Raji (cell line): ENCODE results near the gene TBXAS1.

Experiments
- POLR2A ChIP-seq: IDR thresholded peaks from 2 replicates; pipeline ENCODE4 v1.6.1; 2011; ENCODE audit warnings: low read depth, low read length, control low read depth; ENCODE audit not compliant: insufficient read depth

TBXAS1 gene

GRCh38 chr7:139893999-139894398, 64.9 kb downstream of the TBXAS1 start:
- TF ChIP-seq POLR2A = no peak

- TF ChIP-seq POLR2A = no peak
Measured at GRCh38 chr7:139895141-139895829, 66.2 kb downstream of the TBXAS1 start.

GRCh38 chr7:139896288-139896687, 67.2 kb downstream of the TBXAS1 start:
- TF ChIP-seq POLR2A = no peak

GRCh38 chr7:139896831-139897230, 67.8 kb downstream of the TBXAS1 start:
- TF ChIP-seq POLR2A = no peak

GRCh38 chr7:139897422-139898090, 68.5 kb downstream of the TBXAS1 start:
- no peak for TF ChIP-seq POLR2A

DNA sequence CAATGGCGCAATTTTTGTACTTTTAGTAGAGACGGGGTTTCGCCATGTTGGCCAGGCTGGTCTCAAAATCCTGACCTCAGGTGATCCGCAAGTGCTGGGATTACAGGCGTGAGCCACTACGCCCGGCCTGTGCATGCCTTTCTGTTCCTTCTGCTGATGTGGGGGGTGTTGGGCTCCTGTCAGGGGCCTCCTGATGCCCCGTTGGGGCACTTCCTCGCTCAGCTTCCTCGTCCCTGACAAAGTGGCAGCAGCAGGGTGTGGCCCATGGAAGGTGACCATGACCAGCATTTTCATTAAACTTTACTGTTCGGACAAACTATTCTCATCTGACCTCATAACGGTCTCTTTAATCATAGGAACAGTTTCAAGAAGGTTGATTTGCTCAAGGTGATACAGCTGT, 69.4 kb downstream of the TBXAS1 start:
- no peak for TF ChIP-seq POLR2A

DNA sequence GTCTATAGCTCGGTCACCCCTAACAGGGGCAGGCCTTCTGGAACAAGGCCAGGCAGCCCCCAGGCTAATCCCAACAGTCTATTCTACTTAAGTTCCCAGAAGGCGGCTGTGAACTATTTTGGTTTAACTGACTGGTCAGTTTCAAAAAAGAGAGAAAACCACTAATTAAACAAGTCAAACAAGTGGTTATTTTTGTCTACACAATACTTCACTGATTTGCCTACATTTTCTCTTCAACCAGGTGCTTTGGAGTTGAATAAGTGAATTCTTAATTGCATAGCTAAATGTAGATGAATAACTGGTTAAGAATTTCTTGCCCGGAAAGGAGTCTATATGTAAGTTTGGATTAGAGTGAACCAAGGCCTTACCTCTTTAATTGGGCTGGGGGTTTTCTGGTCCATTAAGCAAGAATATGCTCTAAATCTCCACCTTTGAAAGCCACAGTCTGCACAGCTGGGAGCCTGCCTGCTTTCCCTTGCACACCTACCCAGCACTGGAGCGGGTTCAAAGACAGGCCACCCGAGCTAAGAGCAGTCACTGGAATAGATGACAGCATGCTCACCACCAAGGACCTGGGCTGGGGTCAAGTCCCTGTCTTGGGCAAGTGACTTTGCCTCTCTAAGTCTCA, 70.4 kb downstream of the TBXAS1 start:
- TF ChIP-seq POLR2A = no peak

GRCh38 chr7:139900326-139900725, 71.3 kb downstream of the TBXAS1 start:
- no peak for TF ChIP-seq POLR2A

DNA sequence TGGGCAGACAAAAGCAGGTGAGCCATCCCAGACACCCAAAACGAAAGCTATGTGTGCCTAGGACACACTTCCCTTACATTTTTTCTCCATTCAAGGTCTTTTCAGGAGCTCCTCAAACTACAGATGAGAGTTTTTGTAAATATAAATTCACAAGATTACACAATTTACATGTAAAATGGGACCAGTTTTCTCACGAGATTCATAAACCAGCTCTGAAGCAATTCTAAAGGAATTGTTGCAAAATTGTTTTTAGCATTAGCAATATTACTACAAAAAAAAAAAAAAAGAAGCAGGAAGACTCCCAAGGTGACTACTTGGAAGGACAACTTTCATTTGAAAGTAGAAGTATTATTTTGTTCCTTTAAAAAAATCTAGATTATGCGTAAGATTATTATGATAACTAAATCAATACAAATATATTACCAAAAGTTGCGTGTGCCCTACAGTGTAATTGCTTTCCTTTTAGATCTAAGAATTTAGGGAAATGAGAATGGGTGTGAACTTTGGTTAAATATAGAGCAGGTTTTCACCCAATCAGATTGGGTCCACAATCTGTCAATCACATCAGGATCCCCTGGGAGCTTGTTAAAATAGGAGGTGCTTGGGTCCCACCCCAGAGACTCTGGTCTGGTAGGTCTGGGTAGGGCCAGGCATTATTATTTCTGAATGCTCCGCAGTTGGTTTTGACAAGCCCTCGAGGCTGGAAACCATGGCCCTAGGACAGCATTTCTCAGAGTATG, 72.2 kb downstream of the TBXAS1 start:
- TF ChIP-seq POLR2A = no peak

DNA sequence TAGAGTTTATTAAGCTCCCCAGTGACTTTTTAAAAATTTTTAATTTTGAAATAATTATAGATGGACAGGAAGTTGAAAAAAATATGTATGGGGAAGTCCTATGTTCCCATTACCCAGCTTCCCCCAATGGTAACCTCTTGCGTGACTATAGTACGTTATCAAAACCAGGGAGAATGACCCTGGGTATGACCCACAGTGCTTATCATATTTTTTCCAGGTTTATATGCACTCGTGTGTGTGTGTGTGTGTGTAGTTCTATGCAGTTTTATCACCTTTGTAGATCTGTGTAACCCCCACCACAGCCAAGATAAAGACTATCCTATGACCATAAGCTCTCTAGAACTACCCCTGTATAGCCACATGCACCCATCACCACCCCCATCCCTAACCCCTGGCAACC, 72.8 kb downstream of the TBXAS1 start:
- no peak for TF ChIP-seq POLR2A

DNA sequence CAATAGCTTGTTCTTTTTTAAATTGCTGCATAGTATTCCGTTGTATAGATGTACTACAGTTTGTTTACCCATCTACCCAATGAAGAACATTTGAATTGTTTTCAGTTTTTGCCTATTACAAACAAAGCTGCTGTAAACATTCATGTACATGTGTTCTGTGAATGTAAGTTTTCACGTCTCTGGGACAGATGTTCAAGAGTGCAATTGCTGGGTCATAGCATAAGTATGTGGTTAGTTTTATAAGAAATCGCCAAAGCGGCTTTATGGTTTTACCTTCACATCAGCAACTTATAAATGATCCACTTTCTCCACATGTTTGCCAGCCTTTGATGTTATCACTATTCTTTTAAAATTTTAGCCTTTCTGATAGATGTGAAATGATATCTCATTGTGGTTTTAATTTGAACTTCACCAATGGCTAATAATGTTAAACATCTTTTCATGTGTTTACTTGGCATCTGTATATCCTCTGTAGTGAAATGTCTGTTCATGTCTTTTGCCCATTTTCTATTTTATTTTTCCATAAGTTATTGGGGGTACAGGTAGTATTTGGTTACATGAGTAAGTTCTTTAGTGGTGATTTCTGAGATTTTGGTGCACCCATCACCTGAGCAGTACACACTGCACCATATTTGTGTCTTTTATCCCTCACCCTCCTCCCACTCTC, 73.5 kb downstream of the TBXAS1 start:
- TF ChIP-seq POLR2A = no peak

GRCh38 chr7:139906879-139907278, 77.8 kb downstream of the TBXAS1 start:
- no peak for TF ChIP-seq POLR2A

DNA sequence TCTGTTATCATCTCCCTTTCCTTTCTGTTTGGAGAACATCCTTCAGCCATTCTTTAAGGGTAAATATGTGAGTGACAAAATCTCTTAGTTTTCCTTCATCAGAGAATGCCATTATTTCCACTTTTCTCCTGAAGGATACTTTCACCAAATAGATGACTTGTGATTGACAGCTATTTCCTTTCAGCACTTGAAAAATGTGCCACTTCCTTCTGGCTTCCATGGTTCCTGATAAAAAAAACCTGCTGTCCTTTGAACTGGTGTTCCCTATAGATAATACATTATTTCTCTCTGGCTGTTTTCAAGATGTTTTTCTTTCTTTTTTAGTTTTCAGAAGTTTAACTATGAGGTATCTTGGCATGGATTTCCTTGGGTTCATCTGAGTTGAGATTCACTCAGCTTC, 79.7 kb downstream of the TBXAS1 start:
- no peak for TF ChIP-seq POLR2A

DNA sequence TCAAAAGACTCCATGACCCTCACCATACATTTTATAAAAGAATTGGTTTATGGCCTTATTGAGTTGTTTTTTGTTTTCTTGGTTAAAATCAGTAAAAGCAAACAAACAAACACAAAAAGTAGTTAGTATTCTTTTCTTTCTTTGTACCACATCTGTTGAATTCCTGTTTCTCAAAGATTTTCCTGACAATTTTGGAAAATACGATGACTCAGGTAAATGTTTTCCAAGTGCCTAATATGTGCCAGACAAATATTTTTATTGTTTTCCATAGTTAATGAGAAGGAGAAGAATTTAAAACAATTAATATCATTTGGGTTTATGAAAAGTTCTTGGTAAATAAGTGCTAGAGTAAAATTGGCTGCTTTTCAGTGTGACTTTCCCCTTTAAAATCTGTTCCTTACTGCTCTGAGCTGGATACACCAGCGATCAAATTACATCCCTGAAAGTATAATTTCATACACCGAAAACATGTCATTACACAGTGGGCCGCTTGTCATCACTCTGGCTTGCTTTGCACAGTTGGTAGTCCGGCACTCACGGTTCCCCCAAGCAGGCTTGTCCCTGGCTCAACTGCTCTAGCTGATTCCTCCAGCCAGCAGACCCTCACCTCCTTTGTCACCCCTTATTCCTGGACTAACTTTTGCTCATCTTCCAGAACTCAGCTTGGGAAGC, 80.5 kb downstream of the TBXAS1 start:
- no peak for TF ChIP-seq POLR2A
